Left cardiac atrium (tissue), 4 donors: ENCODE results near the gene BRF1. TPM values are rescaled to one million over a fixed set of nuclear protein-coding genes. Genes with fewer than 3 reads are reported as not detected.
"Not testable (repeated sequence)": the region's sequence is repeated elsewhere in the genome, so short reads cannot be mapped to it uniquely, and the experiment has no call there.

Source experiments
- ATAC-seq, 2 donors: fragments of 200-7000 bp; cut with Tn5 transposase; one replicate each; pipeline ENCODE4 v1.9.1; 2020; ENCODE audit warnings: mild to moderate bottlenecking in 2 of 2, moderate library complexity in 2 of 2
- DNase-seq: peaks from one replicate; pipeline ENCODE4 v3.0.0-alpha.2; 2020
- intact Hi-C, 2 donors: fragments of 100-400 bp; cut with DNase I; formaldehyde crosslinking; loops; one replicate each; pipeline versions ENCODE4 v1.14.1 to v1.15.1; 2022 to 2023
- long read RNA-seq: library from polyadenylated mRNA; unstranded; transcript quantifications from one replicate; pipeline ENCODE4 v2.0.0, GENCODE V29; 2021
- total RNA-seq, 2 donors: library from RNA; stranded (reverse); fragmentation: NEBNext Ultra II Directional; extraction: Animal tissue kit (Norgen Biotek cat#: 25700); gene quantifications; one replicate each; pipeline ENCODE4 v1.2.1, GENCODE V29; 2021
- donor health status: DM: no; HTN: yes; CAD: no.
- donor health status: DM: no; HTN: yes; CAD: no; lungs with severe emphysema.
- donor health status: DM: yes; HTN: yes; CAD: no.
- donor health status: Dilated cardiomyopathy.

BRF1 gene
- total RNA-seq, result 10 to 100 TPM; 18.8 to 20.0 TPM
- long read RNA-seq, partial matches to known transcripts, result 16 of 23 reads
- long read RNA-seq, other reads (novel, unspliced or antisense), result 5 of 23 reads

DNA sequence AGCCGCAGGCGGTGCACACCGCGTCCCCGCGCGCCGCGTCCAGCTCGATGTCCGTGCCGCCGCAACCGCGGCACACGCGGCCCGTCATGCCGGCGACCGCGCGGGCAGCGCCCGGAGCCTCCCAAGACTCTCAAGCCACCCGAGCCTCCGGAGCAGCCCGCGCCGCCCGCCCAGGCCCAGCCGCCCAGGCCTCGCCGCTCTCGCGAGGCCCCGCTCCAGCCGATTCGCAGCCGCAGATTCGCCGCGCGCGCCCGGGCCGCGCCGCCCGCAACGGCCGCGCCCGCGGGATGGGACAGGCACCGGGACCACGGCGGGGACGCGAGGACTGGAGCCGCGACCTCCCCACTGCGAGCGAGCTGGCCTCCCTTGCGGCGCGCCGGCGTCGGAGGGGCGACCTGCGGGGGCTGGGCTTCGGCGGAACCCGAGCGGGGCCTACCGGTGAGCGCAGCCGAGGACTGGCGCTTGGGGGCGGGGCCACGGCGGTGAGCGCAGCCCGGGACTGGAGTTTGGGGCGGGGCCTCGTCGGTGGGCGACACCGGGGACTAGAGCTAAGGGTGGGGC is at the start of gene BRF1:
Gene BRF1, minus strand, starts transcription at position 460 of the 561 bp plus-strand sequence. Its CDS starts 372 bp downstream, at position 88.
- ATAC-seq, result peak; percentile 95 to 96
- intact Hi-C loops, result no loop called here
- peak; percentile 96 for DNase-seq

GRCh38 chr14:105349992-105350391 is 49.2 kb upstream of the BRF1 start:
- DNase-seq, result no peak
- intact Hi-C loops, result loop anchor here (5.0 to 10.0 kb wide), 2 partner anchors 148 to 255 kb away; no protein-coding TSS in a partner anchor
- ATAC-seq, result no peak

DNA sequence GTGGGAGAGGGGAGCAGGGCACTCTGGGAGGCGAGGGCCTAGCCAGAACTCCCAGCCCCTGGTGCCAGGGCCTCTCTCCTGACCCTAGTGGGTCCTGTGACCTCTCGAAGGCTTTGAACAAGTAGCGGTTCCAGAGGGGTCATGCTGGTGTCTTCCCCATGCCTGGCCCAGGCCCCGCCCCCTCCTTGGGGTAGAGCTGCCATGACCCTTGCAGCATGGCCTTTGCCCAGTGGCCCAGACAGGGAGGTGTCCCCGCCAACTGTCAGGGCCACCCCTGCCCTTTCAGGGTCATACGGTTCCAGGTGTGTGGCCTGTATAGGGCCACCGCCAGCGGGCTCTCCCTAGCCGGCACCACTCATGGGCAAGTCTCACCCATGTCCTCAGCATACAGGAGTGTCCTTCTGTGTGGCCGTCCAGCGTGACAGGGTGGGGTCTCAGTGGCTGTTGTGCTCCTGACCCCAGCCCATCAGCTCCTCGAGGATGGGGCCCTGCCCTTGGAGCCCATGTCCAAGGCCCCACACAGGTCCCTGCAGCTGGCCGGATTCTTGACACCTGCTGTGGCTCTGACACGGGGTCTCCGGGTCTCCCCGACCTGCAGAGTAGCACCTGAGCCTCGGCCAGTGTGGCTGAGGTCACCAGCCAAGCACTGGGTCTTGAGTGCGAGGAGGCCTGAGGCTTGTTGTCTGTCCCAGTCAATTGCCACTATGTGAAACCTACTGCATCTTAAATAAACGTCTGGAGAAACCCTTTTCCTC is 48.3 kb upstream of the BRF1 start:
- DNase-seq, result no peak
- intact Hi-C loops, result no loop called here
- no peak for ATAC-seq

DNA sequence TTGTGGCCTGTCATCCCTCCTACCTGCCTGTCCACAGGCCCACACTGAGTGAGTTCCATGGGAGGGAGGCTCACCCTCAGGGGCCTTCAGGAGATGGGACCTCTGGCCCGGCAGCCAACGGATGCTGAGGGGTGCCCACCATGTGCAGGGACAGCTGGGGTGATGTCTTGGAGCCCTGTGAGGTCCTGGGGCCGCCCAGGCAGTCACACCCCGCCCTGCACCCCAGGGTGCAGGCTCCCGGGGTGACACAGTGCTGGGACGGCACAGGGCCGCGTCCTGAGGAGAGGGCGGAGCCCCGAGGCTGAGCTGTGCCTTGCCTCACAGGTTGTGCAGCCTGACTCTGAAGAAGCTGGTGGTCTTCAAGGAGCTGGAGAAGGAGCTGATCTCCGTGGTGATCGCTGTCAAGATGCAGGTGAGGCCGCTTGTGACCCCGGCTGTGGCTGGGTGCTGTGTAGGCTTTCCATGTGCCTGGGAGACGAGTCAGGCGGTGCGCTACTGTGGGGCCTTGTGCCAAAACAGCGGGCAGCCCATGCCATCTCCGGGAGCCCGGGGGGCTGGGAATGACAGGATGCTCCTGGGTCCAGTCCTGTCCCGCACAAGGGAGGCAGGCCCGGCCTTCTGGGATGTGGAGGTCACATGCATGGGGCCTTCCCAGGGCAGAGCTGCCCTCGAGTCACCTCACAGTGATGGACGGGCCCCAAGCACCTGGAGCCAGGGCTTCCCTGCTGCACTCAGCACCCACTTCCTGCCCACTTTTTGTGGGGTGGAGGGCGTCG is 47.6 kb upstream of the BRF1 start:
- intact Hi-C loops, result no loop called here
- DNase-seq (no peak), ATAC-seq (no peak)

DNA sequence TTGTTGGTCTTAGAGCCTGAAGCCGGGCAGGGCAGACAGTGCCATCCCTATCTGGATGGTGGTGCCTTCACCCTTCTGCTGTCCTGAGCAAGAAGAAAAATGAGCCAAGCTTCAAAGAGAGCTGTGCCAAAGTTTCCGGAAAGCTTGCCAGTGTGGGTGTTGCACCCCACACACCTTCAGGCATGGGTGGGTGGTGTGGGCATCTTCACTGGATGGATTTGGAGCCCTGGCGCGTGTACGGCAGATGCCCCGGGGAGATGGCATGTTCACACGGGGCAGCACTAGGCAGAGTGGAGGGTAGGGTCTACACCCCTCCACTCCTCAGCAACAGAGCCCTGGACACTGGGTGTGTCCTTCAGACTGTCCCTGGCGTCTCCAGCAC is 46.8 kb upstream of the BRF1 start:
- no peak for ATAC-seq
- DNase-seq, result no peak
- intact Hi-C loops, result no loop called here

DNA sequence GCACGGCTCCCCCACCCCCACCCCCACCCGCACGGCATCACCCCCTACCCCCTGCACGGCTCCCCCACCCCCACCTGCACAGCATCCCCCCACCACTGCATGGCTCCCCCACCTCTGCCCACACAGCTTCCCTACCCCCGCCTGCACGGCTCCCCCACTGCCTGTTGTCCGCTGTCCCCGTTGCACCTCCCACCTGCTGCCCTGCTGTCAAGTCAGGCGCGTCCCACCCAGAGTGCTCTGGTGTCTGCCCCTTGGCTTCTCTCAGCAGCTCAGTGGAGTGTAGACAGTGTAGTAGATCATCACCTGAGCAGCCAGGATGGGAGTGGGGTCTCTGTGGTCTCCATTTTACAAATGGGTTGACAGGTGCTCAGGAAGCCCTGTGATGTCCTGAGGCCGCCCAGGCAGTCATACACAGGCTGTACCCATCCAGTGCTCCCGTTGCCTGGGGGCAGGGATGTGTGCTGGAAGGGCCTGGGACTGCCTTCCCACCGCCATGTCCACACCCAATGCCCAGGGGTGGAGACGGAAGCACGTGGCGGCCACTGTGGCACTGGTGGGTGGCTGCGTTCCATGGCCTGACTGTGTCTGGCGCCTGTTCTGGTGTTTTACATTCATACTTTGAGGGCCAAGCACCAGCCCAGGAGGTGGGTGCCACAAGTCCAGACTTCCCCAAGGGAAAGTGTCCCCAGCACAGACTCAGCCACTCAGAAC is 46.2 kb upstream of the BRF1 start:
- intact Hi-C loops, result no loop called here
- ATAC-seq (no peak), DNase-seq (no peak)

- no peak for DNase-seq
- intact Hi-C loops, result no loop called here
- no peak for ATAC-seq
Measured at GRCh38 chr14:105346200-105346533, 45.4 kb upstream of the BRF1 start.

- no peak for ATAC-seq
- no peak for DNase-seq
- intact Hi-C loops, result no loop called here
Measured at GRCh38 chr14:105343194-105343593, 42.4 kb upstream of the BRF1 start.

DNA sequence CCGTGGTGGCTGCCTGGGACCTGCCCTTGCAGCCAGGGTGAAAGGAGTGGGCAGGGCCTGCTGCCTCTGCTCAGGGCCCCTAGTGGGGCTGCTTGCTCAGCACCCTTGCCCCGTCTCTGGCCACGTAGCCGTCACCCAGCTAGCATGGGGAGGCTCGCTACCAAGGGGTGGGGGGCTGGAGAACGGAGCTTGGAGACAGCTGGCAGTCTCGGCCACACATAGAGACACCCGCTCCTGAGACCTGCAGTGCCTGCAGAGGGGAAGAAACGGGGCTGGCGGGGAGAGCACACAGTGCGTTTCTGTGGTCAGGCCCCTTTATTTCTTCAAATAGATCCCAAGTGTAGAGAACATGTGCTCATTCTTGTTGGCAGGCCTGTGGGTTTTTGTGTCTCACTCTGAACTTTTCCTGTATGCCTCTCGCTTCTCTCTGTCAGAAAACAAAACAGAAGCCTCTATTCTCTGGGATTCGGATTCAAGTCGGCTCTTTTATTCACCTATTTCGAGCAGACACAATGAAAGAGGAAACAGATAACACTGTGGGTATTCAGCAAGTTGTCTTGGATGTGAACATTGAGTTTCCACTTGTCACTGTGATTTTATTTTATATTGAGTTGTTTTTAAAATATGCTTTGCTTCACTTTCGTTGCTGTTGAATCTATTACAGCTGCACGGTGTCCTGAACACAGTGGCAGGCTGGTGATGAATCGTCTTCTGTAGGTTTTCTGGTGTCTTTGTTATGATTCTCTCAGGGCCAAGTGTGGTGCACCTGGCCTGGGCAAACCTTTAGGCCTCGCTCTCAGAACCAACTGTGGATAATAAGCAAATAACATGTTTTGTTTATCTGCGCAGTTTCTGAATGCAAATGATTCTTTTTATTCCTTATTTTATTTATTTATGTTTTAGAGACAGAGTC is 40.3 kb upstream of the BRF1 start:
- DNase-seq (no peak), ATAC-seq (peak; percentile 10 to 32)
- intact Hi-C loops, result no loop called here

GRCh38 chr14:105337966-105338741 is 37.4 kb upstream of the BRF1 start:
- DNase-seq, result peak; percentile 65
- peak; percentile 50 to 80 for ATAC-seq
- intact Hi-C loops, result no loop called here

DNA sequence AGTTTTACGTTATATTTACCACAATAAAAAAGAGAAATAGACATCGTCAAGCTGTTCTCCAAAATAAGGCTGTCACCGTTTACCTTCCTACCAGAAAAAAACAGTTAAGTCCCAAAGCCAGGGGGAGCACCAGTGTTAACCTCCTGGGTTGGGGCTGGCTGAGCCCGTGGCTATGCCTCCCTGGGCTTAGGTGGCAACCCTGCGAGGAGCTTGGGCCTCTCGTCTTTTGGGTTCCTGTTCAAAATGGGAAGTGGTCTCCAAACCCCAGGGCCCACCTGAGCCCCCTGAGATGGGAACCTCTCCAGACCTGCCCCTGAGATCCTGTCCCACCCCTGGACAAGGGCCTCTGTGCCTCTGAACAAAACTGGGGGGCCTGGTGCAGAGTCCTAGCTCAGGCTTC is 36.6 kb upstream of the BRF1 start:
- no peak for ATAC-seq
- intact Hi-C loops, result no loop called here
- DNase-seq, result no peak

DNA sequence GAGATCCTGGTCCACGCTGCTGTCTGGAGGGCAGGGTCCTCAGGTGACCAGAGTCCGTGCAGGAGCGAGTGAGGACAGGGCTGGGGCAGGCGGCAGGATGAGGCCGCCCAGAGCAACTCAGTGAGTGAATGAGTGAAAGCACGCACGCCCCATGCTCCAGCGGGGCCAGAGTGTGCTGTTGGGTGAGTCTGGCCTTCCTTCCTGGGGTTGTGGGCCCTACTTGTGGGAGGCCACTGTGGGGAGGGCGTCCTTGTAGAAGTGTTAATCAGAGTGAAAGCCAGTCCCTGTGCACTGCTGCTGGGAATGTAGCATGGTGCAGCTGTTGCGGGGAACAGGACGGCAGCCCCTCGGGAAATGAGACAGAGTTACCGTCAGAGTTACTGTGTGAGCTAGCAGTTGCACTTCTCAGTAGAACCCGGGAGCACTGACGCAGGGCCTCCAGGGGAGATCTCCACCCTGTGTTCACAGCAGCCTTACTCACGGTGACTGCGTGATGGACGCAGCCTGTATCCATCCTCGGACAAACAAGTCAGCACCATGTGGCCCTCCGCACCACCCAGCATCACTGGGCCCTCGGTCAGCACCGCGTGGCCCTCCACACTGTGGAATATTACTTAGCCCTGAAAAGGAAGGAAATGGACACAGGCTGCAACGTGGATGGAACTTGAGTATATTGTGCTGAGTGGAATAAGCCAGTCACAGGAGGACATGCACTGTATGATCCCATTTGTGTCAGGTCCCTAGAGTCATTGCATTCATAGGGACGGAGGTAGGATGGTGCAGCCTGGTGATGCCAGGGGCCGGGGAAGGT is 35.9 kb upstream of the BRF1 start:
- ATAC-seq, result no peak
- intact Hi-C loops, result no loop called here
- DNase-seq, result no peak

- ATAC-seq (peak; percentile 57 to 60), DNase-seq (no peak)
- intact Hi-C loops, result no loop called here
Measured at GRCh38 chr14:105335735-105336476, 35.1 kb upstream of the BRF1 start.

DNA sequence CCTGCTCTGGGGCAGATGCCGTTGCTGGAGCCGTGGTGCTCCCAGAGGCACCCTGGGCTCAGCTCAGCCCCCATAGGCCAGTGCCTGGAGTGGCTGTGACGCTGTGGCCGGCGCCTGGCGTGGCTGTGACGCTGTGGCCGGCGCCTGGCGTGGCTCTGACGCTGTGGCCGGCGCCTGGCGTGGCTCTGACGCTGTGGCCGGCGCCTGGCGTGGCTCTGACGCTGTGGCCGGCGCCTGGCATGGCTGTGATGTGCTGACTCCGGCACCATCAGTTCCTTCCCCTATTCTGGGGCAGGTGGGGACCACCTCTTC is 34.4 kb upstream of the BRF1 start:
- intact Hi-C loops, DNase-seq, ATAC-seq: not testable (repeated sequence)

GRCh38 chr14:105334383-105335230 is 33.8 kb upstream of the BRF1 start:
- no peak for ATAC-seq
- intact Hi-C loops, result no loop called here
- DNase-seq, result peak; percentile 9
